Pancreas (tissue), 10 donors: ENCODE measurements around the gene BCAS1. TPM values are rescaled to one million over a fixed set of nuclear protein-coding genes. Genes with fewer than 3 reads are reported as not detected.
A peak's percentile ranks its signal among the peaks of the same experiment; 100 is the strongest.

Experiments
- ATAC-seq, 4 donors: fragments of 200-7000 bp; cut with Tn5 transposase; one replicate each; pipeline versions ENCODE4 v1.8.0 to v1.9.1; 2020; ENCODE audit warnings: mild to moderate bottlenecking in 4 of 4, moderate library complexity in 4 of 4
- DNase-seq, 6 donors: peaks; one replicate each; pipeline ENCODE4 v3.0.0-alpha.2; 2020
- FAIRE-seq: peaks from 2 replicates; lab custom pipeline; 2012; peaks lifted over from hg19 to GRCh38; lab: Jason Lieb, UNC
- H3K27ac ChIP-seq, 4 donors: fragments of 200-600 bp; sonication (generic); 1 replicate in 3 of 4; 2 replicates in 1 of 4; pipeline versions ENCODE4 v1.5.0 to v1.8.0; 2020
- H3K27me3 ChIP-seq, 4 donors: fragments of 200-600 bp; one replicate each; pipeline ENCODE4 v1.8.0; 2021
- H3K36me3 ChIP-seq, 3 donors: fragments of 200-600 bp; sonication (generic) in 1 of 3; one replicate each; pipeline versions ENCODE4 v1.5.0 to v1.8.0; 2020 to 2021
- H3K4me1 ChIP-seq, 3 donors: fragments of 200-600 bp; one replicate each; pipeline ENCODE4 v1.8.0; 2021
- H3K4me3 ChIP-seq, 4 donors: fragments of 200-600 bp; sonication (generic) in 2 of 4; one replicate each; pipeline versions ENCODE4 v1.5.0 to v1.8.0; 2020 to 2021
- H3K9me3 ChIP-seq, 4 donors: fragments of 200-600 bp; one replicate each; pipeline ENCODE4 v1.8.0; 2021
- CTCF ChIP-seq, 4 donors: fragments of 200-600 bp; sonication (generic) in 3 of 4; IDR thresholded peaks; one replicate each; pipeline versions ENCODE4 v1.5.0 to v1.8.0; 2021; ENCODE audit warnings: antibody characterized with exemption in 4 of 4
- WGBS, 2 donors: extraction: QIAGEN DNeasy Blood & Tissue Kit; methylation state at CpG; one replicate each; pipeline ENCODE4 v1.1.7; 2013; 5-methylcytosine and 5-hydroxymethylcytosine counted together
- intact Hi-C, 3 donors: fragments of 100-400 bp; cut with DNase I; formaldehyde crosslinking; loops; one replicate each; pipeline versions ENCODE4 v1.11.1 to v1.14.2; 2022
- polyA plus RNA-seq, 2 donors: library from polyadenylated mRNA; stranded (reverse); fragments of 200-250 nt; gene quantifications; one replicate each; pipeline ENCODE4 v1.2.3, GENCODE V29; 2013
- total RNA-seq, 6 donors: library from RNA; stranded (reverse); fragmentation: NEBNext Ultra II Directional in 4 of 6; extraction: Animal tissue kit (Norgen Biotek cat#: 25700) in 4 of 6; gene quantifications; one replicate each; pipeline versions ENCODE4 v1.2.1 to v1.2.4, GENCODE V29; 2021 to 2023
- donor health status: healthy with polysubstance abuse.
- donor health status: DM: no; HTN: no; CAD: no; lungs with moderate emphysema.
- donor health status: DM: no; HTN: no; CAD: no.
- donor health status: control.
- donor health status: control.
- donor health status: Bipolar disorder and iron deficiency.
- donor health status: DM: yes; HTN: yes; CAD: no.
- donor health status: DM: no; HTN: no; CAD: no.
- donor health status: DM: no; HTN: no; CAD: no.
- donor health status: DM: yes; HTN: yes; CAD: no.

BCAS1 gene
- total and polyA plus RNA-seq, 8 donors = 0.20 to 0.85 (median 0.61) TPM

- 72 to 76% methylated on average over 9 of the region's 9 CpGs for WGBS, 2 donors
These were observed 106.8 kb downstream of the BCAS1 start for GRCh38 chr20:53963635-53964034.

DNA sequence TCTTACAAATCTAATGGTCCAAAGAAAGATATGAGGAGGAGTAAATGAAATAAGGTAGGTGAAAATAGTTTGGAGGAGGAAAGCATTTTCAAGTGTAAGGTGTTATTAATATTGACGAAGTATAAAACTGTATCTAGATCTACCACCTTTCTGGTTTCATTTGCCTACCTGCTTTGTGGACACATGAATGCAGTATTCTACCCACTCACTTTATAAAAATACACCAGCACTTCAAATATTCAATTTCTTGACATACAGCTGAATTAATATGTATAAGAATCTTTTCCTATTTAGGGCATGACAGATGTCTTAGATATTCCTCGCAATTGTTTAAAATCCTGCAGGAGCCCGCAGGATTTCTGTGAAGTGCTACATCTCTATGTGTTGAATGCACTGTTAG lies 108.0 kb downstream of the BCAS1 start:
- WGBS, 2 donors = 84 to 98% methylated on average over 3 of the region's 3 CpGs
- ATAC-seq = no peak
- no peak for FAIRE-seq
- no peak for DNase-seq
- Histone ChIP-seq H3K4me3 (no peak overlapping the region), H3K9me3 (no peaks in the 10 kb centered on the region), H3K4me1 (no peaks in the 10 kb centered on the region), H3K27ac (no peak overlapping the region), H3K36me3 (no peaks in the 10 kb centered on the region), H3K27me3 (peaks cover 0 to 3% (median 0%) of the 10 kb centered on the region in 4 donors)
- intact Hi-C loops = no loop called here
- no peak for TF ChIP-seq CTCF (IDR thresholded peaks at IDR 0.05)

More at GRCh38 chr20:53963635-53964034, 106.8 kb downstream of the BCAS1 start:
- Histone ChIP-seq H3K27ac (no peak overlapping the region), H3K27me3 (peaks cover 0 to 3% (median 0%) of the 10 kb centered on the region in 4 donors), H3K4me1 (no peaks in the 10 kb centered on the region), H3K36me3 (no peaks in the 10 kb centered on the region), H3K4me3 (no peak overlapping the region), H3K9me3 (no peaks in the 10 kb centered on the region)
- intact Hi-C loops = no loop called here
- ATAC-seq (no peak), DNase-seq (no peak), FAIRE-seq (no peak)
- TF ChIP-seq CTCF (IDR thresholded peaks at IDR 0.05) = no peak

DNA sequence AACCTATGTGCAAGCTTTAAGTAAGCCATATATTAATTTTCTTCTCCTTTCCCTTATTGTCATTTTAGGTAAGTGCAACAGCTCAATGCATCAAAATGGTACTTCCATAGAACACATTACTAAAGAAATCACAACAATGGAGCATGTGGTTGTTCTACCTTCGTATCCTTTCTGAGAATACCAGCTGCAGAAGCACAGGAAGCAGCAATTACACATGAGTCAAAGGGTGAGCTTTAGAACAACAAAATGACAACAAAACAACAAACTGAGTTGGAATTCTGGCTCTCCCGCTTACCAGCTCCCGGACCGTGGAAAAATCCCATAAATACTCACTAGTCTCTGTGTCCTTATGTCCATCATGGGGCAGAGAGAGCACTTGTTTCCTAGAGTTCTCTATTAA lies 108.9 kb downstream of the BCAS1 start:
- Histone ChIP-seq H3K36me3 (no peaks in the 10 kb centered on the region), H3K27me3 (peaks cover 0 to 3% (median 0%) of the 10 kb centered on the region in 4 donors), H3K27ac (no peak overlapping the region), H3K4me1 (no peaks in the 10 kb centered on the region), H3K4me3 (no peak overlapping the region), H3K9me3 (no peaks in the 10 kb centered on the region)
- no peak for FAIRE-seq
- no peak for ATAC-seq
- no peak for DNase-seq
- intact Hi-C loops = no loop called here
- TF ChIP-seq CTCF (IDR thresholded peaks at IDR 0.05) = no peak
- 63 to 77% methylated on average over 4 of the region's 4 CpGs for WGBS, 2 donors

- H3K27me3 ChIP-seq = peaks cover 0 to 3% (median 0%) of the 10 kb centered on the region in 4 donors
- no peak for FAIRE-seq
- no peaks in the 10 kb centered on the region for H3K4me1 ChIP-seq
- H3K27ac ChIP-seq = no peak overlapping the region
- TF ChIP-seq CTCF (IDR thresholded peaks at IDR 0.05) = no peak
- no peak for ATAC-seq
- no peaks in the 10 kb centered on the region for H3K36me3 ChIP-seq
- H3K4me3 ChIP-seq = no peak overlapping the region
- intact Hi-C loops = no loop called here
- H3K9me3 ChIP-seq = no peaks in the 10 kb centered on the region
- no peak for DNase-seq
- 44% methylated on average over 2 of the region's 2 CpGs for WGBS, 2 donors
These were observed 109.7 kb downstream of the BCAS1 start for GRCh38 chr20:53960579-53961272.

DNA sequence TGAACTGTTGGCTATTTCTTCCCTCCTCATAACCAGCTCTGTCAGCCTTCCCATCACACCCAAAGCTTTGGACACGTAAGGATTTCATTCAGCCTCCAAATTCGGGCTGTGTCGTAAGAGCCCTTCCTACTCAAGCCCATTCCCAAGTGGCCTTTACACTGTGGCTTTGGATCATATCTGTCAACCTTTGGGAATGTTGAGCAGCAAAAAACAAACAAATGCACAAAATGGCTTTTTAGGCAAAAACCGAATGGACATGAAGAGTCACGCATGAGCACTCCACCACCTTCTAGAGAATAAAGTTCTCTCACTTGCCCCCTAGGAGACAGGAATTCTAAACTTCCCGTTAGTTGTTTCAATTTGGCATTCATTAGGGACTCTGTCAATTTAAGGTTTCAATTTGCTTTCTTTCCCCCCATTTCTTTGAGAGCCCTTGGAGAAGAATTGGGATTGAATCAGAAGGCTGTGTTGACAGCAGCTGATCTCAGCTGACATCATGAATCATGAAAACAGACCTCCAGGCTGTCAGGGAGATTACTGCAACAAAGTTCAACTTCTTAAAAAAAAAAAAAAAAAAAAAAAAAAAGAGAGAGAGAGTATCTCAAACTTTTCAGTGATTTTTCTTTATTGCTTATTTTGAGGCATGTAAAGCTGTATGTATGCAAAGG lies 110.3 kb downstream of the BCAS1 start:
- no peak for FAIRE-seq
- no peak overlapping the region for H3K27ac ChIP-seq
- no peak overlapping the region for H3K4me3 ChIP-seq
- no peaks in the 10 kb centered on the region for H3K36me3 ChIP-seq
- intact Hi-C loops = no loop called here
- ATAC-seq = peak in 1 of 4 donors; percentile 35
- peaks cover 0 to 3% (median 0%) of the 10 kb centered on the region in 4 donors for H3K27me3 ChIP-seq
- H3K9me3 ChIP-seq = no peaks in the 10 kb centered on the region
- no peak for TF ChIP-seq CTCF (IDR thresholded peaks at IDR 0.05)
- WGBS, 2 donors = 69 to 79% methylated on average over 6 of the region's 6 CpGs
- H3K4me1 ChIP-seq = no peaks in the 10 kb centered on the region
- no peak for DNase-seq
